HG03432 (cell line): Measurements from ENCODE around the gene SLC33A1.

ENCODE experiments used
- ATAC-seq: cut with Tn5 transposase; IDR thresholded peaks from one replicate; pipeline ENCODE4 v1.9.1; 2021; ENCODE audit warnings: mild to moderate bottlenecking, moderate library complexity; ENCODE audit not compliant: unreplicated experiment

Gene SLC33A1

DNA sequence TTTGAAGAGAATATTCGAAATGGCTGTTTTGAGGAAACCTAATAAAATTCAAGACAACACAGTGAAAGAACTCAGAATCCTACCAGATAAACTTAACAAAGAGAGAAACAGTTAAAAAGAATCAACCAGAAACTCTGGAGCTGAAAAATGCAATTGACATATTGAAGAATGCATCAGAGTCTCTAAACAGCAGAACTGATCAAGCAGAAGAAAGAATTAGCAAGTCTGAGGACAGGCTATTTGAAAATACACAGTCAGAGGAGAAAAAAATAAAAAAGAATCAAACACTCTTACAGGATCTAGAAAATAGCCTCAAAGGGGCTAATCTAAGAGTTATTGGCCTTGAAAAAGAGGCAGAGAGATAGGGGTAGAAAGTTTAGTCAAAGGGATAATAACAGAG is 61.7 kb downstream of the SLC33A1 start:
- ATAC-seq, result no peak

DNA sequence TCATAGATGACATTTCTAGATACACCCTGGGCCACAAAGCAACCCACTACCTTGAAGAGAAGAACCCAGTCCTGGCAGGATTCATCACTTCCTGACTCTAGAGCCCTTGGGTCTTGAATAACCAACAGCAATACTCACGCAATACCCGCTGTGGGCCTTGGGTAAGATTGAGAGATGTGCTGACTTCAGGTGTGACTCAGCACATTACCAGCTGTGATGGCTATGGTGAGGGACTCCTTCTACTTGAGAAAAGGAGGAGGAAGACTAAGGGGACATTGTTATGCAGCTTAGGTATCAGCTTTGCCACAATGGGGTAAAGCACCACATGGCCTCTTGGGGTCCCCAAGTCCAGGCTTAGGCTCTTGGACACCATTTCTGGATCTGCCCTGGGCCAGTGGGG is 63.0 kb downstream of the SLC33A1 start:
- ATAC-seq, result no peak

DNA sequence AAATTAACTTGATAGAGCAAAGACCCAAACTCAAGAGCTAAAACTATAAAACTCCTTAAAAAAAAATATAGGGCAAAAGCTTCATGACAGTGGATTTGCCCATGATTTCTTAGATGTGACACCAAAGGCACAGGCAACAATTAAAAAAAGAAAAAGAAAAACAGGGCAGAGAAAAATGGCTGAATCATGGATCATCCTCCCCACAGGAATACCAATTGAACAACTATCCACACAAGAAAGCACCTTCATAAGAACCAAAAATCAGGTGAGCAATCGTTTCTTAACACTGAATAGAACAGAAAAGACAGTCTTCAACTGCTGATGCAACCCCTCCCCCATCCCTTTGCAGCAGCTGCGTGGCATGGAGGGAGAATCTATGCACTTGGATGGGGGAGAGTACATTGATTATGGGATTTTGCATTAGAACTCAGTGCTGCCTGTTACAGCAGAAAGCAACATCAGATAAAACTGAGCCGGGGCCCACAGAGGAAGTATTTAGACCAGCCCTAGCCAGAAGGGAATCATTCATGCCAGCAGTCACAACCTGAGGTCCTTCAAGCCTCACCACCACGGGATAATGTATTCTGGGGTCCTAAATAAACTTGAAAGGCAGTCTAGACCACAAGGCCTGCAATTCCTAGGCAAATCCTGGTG is 63.8 kb downstream of the SLC33A1 start:
- ATAC-seq, result no peak

DNA sequence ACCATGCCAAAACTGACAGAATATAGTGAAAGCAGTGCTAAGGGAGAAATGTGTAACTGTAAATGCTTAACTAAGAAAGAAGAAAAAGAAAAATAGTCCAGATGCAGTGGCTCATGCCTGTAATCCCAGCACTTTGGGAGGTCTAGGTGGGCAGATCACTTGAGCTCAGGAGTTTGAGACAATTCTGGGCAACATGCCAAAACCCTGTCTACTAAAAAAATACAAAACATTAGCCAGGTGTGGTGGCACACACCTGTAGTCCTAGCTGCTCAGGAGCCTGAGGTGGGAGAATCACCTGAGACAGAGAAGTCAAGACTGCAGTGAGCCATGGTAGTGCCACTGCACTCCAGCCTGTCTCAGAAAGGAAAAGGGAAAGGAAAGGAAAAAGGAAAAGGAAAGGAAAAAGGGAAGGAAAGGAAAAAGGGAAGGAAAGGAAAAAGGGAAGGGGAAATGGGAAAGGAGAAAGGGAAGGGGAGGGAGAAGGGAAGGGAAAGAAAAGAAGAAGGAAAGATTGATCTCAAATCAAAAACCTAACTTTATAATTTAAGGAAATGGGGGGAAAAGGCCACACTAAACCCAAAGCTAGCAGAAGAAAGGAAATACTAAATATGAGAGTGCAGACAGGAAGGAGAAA is 68.4 kb downstream of the SLC33A1 start:
- no peak for ATAC-seq

DNA sequence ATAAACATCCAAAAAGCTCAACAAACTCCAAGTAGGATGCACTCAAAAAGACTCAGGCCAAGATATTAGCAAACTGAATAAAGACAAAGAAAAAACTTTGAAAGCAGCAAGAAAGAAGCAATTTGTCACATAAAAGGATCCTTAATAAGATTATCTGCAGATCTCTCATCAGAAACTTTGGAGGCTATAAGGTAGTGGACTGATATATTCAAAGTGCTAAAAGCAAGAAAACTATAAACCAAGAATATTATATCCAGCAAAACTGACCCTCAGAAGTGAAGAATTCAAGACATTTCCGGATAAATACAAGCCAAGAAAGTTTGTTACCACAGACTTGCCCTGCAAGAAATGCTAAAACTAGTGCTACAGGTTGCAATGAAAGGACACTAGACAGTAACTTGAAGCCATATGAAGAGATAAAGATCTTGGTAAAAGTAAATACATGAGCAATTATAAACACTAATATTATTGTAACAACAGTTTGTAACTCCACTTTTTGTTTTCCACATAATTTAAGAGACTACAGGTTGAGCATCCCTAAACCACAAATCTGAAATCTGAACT is 71.8 kb downstream of the SLC33A1 start:
- no peak for ATAC-seq

DNA sequence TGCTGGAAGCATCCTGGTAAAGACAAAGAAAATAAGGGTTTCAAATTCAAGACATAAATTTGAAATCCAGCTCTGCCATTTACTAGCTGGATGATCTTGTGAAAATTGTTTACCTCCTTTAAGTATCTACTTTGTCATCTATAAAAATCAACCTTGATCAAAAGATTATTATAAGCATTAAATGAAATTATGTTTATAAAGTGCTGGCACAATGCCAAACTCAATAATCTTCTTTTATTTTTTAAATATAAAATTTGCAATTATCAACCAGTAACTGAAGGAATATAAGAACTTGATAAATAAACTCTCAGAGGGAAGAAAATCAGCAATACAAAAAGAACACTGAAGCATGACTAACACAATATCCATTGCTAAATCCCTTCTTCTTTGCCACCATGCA is 73.9 kb downstream of the SLC33A1 start:
- no peak for ATAC-seq

DNA sequence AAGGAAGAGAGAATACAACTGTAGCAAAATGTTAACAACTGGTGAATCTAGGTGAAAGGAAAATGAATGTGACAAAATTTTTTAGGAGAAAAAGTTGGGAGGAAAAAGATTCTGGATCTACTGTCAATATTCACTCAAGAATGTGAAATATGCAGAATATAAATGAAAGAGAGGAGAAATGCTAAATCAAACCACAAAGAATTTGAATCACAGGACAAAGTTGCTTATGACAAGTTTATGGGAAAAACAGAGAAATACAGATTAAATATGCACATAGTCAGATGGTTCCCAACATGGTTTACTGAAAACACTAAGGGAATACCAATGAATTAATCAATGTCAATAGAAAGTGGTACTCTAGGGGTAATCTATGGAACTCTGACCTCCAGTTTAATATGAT is 75.8 kb downstream of the SLC33A1 start:
- ATAC-seq, result no peak

DNA sequence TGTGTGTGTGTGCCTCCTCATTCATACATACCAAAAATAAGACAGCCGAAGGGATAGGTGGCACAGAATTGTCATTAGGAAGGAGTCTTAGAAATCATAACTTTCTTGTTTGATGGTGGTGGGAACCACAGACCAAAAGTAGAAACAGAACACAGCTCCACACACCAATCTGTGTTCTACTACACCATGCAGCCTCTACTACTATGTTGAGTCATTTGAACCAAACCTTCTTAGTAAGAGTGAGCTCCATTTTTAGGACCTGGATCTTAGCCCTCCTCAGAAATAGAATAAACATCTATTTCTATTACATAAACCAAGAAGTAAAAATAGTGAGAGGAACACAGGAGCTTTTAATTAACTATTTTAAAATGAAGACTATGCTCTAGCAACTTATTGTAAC is 81.4 kb downstream of the SLC33A1 start:
- ATAC-seq, result no peak

DNA sequence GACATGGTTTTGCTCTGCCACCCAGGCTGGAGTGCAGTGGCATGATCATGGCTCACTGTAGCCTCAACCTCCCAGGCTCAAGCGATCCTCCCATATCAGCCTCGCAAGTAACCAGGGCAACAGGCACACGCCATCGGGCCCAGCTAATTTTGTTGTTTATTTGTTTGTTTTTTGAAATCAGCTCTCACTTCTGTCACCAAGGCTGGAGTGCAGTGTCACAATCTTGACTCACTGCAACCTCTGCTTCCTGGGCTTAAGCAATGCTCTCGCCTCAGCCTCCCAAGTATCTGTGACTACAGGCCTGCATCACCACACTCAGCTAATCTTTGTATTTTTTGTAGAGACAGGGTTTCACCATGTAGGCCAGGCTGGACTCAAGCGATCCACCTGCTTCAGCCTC is 83.1 kb downstream of the SLC33A1 start:
- ATAC-seq, result no peak
